HepG2 (cell line): ENCODE data around the gene TEKT3. TPM values are rescaled to one million over a fixed set of nuclear protein-coding genes. Genes with fewer than 3 reads are reported as not detected.
A peak's percentile ranks its signal among the peaks of the same experiment; 100 is the strongest.

Source experiments
- ATAC-seq: fragments of 200-7000 bp; cut with Tn5 transposase; 3 replicates; pipeline ENCODE4 v1.9.1; 2020; ENCODE audit warnings: mild to moderate bottlenecking, moderate library complexity
- BruUV-seq: library from RNA; stranded (reverse); fragments of 400-500 nt; replicated peaks from 2 replicates; lab custom pipeline; 2021; lab: Mats Ljungman, UMichigan
- CTCF ChIA-PET: fragments of 300-600 bp; formaldehyde crosslinking; extraction: SDS; loops from one replicate; lab custom pipeline; 2021; ENCODE audit warnings: low total read pairs, inconsistent platforms, low intra/inter-chr PET ratio; lab: Yijun Ruan, JAX
- POLR2A ChIA-PET: fragments of 350-600 bp; sonication (Branson Sonifier 250); formaldehyde crosslinking; loops from one replicate; lab custom pipeline; 2020; ENCODE audit warnings: antibody characterized with exemption, inconsistent platforms; lab: Yijun Ruan, JAX
- DNase-seq: peaks from one replicate; pipeline ENCODE4 v3.0.0-alpha.2; 2015; ENCODE audit warnings: low spot score
- FAIRE-seq: peaks from 3 replicates; lab custom pipeline; 2011; peaks lifted over from hg19 to GRCh38; lab: Jason Lieb, UNC
- H2AFZ ChIP-seq: one replicate; pipeline ENCODE4 v1.6.1; 2011; ENCODE audit warnings: low read length, inconsistent platforms
- H3K27ac ChIP-seq: fragments of 300-600 bp; 3 replicates; pipeline ENCODE4 v1.8.0; 2011; ENCODE audit warnings: mixed run types, mild to moderate bottlenecking, mixed read lengths, low read length, inconsistent platforms; ENCODE audit not compliant: insufficient read depth; ENCODE audit errors: extremely low read length
- H3K27me3 ChIP-seq, 2 experiments: fragments of 200-600 bp in 1 of 2; 2 replicates in 1 of 2; 3 replicates in 1 of 2; pipeline versions ENCODE4 v1.6.0 to v1.8.0; 2011; ENCODE audit warnings: low read length in 2 of 2, mild to moderate bottlenecking in 2 of 2, moderate library complexity in 2 of 2, inconsistent platforms in 1 of 2; ENCODE audit not compliant: insufficient read depth in 2 of 2, control insufficient read depth in 1 of 2
- H3K36me3 ChIP-seq, 2 experiments: fragments of 200-600 bp in 1 of 2; replicated peaks in 1 of 2; 2 replicates in 1 of 2; 3 replicates in 1 of 2; pipeline versions ENCODE4 v1.5.1 to v1.8.0; 2011; ENCODE audit warnings: low read length in 2 of 2, inconsistent platforms in 1 of 2; ENCODE audit not compliant: insufficient read depth in 2 of 2, control insufficient read depth in 1 of 2
- H3K4me1 ChIP-seq: 2 replicates; pipeline ENCODE4 v1.5.1; 2012; ENCODE audit warnings: low read length, inconsistent platforms; ENCODE audit not compliant: insufficient read depth
- H3K4me2 ChIP-seq: 2 replicates; pipeline ENCODE4 v1.6.0; 2011; ENCODE audit warnings: low read depth, low read length, inconsistent platforms
- H3K4me3 ChIP-seq, 3 experiments: fragments of 200-600 bp in 1 of 3; sonication (generic), shearing (Covaris generic) in 1 of 3; replicated peaks in 1 of 3; 2 replicates each; pipeline ENCODE4 v1.5.1; 2011 to 2016; ENCODE audit warnings: low read length in 3 of 3, inconsistent platforms in 2 of 3, low read depth in 2 of 3, mild to moderate bottlenecking in 2 of 3, control low read depth in 1 of 3, mixed read lengths in 1 of 3; ENCODE audit not compliant: insufficient read depth in 1 of 3
- H3K79me2 ChIP-seq: one replicate; pipeline ENCODE4 v1.6.1; 2011; ENCODE audit warnings: low read length, inconsistent platforms; ENCODE audit not compliant: insufficient read depth
- H3K9ac ChIP-seq: 2 replicates; pipeline ENCODE4 v1.6.0; 2011; ENCODE audit warnings: mild to moderate bottlenecking, low read depth, low read length, inconsistent platforms; ENCODE audit not compliant: insufficient read depth
- H3K9me3 ChIP-seq: 2 replicates; pipeline ENCODE4 v1.5.1; 2012; ENCODE audit warnings: mild to moderate bottlenecking, low read length
- H4K20me1 ChIP-seq: 2 replicates; pipeline ENCODE4 v1.6.0; 2011; ENCODE audit warnings: inconsistent platforms, mild to moderate bottlenecking, low read length, moderate library complexity; ENCODE audit not compliant: insufficient read depth
- ATF7 ChIP-seq, 2 experiments: fragments of 450-650 bp in 1 of 2; sonication (generic) in 1 of 2; formaldehyde crosslinking in 1 of 2; IDR thresholded peaks; 2 replicates each; pipeline versions ENCODE4 v1.4.0 to v1.6.1; 2016 to 2020; ENCODE audit warnings: antibody characterized with exemption in 1 of 2, mild to moderate bottlenecking in 1 of 2, missing genetic modification reagents in 1 of 2
- CREB3 ChIP-seq: sonication (generic); formaldehyde crosslinking; IDR thresholded peaks from 2 replicates; pipeline ENCODE4 v1.5.0; 2020; ENCODE audit warnings: missing genetic modification reagents
- DR1 ChIP-seq: sonication (generic); formaldehyde crosslinking; IDR thresholded peaks from 2 replicates; pipeline ENCODE4 v1.8.0; 2021; ENCODE audit warnings: mild to moderate bottlenecking, missing genetic modification reagents, inconsistent platforms
- EZH2 ChIP-seq: conservative IDR thresholded peaks from 2 replicates; pipeline ENCODE4 v1.6.1; 2012; ENCODE audit warnings: mild to moderate bottlenecking, low read depth, low read length, moderate library complexity
- HDAC1 ChIP-seq: sonication (generic); formaldehyde crosslinking; IDR thresholded peaks from 2 replicates; pipeline ENCODE4 v1.5.1; 2020; ENCODE audit warnings: mild to moderate bottlenecking, missing genetic modification reagents
- IRF2 ChIP-seq: IDR thresholded peaks from 2 replicates; pipeline ENCODE4 v1.6.1; 2018; ENCODE audit warnings: missing genetic modification reagents, missing compliant biosample characterization
- MXI1 ChIP-seq: IDR thresholded peaks from 3 replicates; pipeline ENCODE4 v1.6.1; 2012; ENCODE audit warnings: low read depth, low read length, inconsistent platforms, borderline replicate concordance
- NR2F6 ChIP-seq, 2 experiments: IDR thresholded peaks; 2 replicates each; pipeline ENCODE4 v1.6.1; 2016; ENCODE audit warnings: antibody characterized with exemption in 1 of 2, mild to moderate bottlenecking in 1 of 2
- ZFP91 ChIP-seq: sonication (generic); formaldehyde crosslinking; IDR thresholded peaks from 2 replicates; pipeline ENCODE4 v1.9.0; 2022; ENCODE audit warnings: missing genetic modification reagents, mild to moderate bottlenecking, borderline replicate concordance
- ZNF205 ChIP-seq: IDR thresholded peaks from 2 replicates; pipeline ENCODE4 v1.6.1; 2018; ENCODE audit warnings: missing biosample characterization, missing genetic modification reagents
- ZNF432 ChIP-seq: sonication (generic); formaldehyde crosslinking; IDR thresholded peaks from 2 replicates; pipeline ENCODE4 v1.5.0; 2020; ENCODE audit warnings: missing genetic modification reagents, mild to moderate bottlenecking, borderline replicate concordance
- ZNF547 ChIP-seq: sonication (generic); formaldehyde crosslinking; IDR thresholded peaks from 2 replicates; pipeline ENCODE4 v1.5.1; 2020; ENCODE audit warnings: mild to moderate bottlenecking, missing genetic modification reagents
- ZNF569 ChIP-seq: sonication (generic); formaldehyde crosslinking; IDR thresholded peaks from 2 replicates; pipeline ENCODE4 v1.5.0; 2020; ENCODE audit warnings: mild to moderate bottlenecking, missing genetic modification reagents, moderate library complexity, borderline replicate concordance
- WGBS: methylation state at CpG from one replicate; pipeline ENCODE4 v1.1.6; 2017; ENCODE audit warnings: low lambda C conversion rate; 5-methylcytosine and 5-hydroxymethylcytosine counted together
- in situ Hi-C: cut with HindIII; loops from 2 replicates; pipeline ENCODE4 v1.10.0; 2017; ENCODE audit warnings: low pct_unique_long_range_greater_than_20kb; ENCODE audit not compliant: extremely low pct_ligation_motif_present
- intact Hi-C: fragments of 100-400 bp; cut with micrococcal nuclease; formaldehyde crosslinking; loops from one replicate; pipeline ENCODE4 v1.10.0; 2022; ENCODE audit not compliant: unreplicated experiment
- polyA plus RNA-seq, 8 experiments: library from polyadenylated mRNA; depleted of rRNA in 3 of 8; stranded (reverse) in 7 of 8; unstranded in 1 of 8; fragments of >200 nt; fragmentation: Illumina TruSeq in 4 of 8; extraction: Trizol in 4 of 8; gene quantifications; 2 replicates each; pipeline versions ENCODE4 v1.2.1 to v1.2.3, GENCODE V29; 2011 to 2016; ENCODE audit warnings: low read depth in 4 of 8, missing spikeins in 1 of 8, mixed read lengths in 1 of 8; ENCODE audit not compliant: insufficient read depth in 1 of 8
- total RNA-seq, 5 experiments: library from RNA; depleted of rRNA; stranded (reverse); fragments of >200 nt; fragmentation: Illumina TruSeq; extraction: Trizol; gene quantifications; 2 replicates each; pipeline ENCODE4 v1.2.3, GENCODE V29; 2016; ENCODE audit warnings: low read depth in 1 of 5

Gene TEKT3
- total and polyA plus RNA-seq, 2 of the 13 experiments (the other 11 are each of a cell fraction or from before 2014, with no cell fraction given), result 0.58 to 0.82 TPM

GRCh38 chr17:15261802-15262290, 79.6 kb downstream of the TEKT3 start:
- no peaks in the 10 kb centered on the region for H3K36me3 ChIP-seq
- H3K27ac ChIP-seq, result no peak overlapping the region
- H3K9ac ChIP-seq, result no peak overlapping the region
- intact Hi-C loops, result loop anchor here (5.0 to 10.0 kb wide), 4 partner anchors 113 to 735 kb away; partner anchors contain the start of genes TTC19 and ZSWIM7
- DNase-seq (no peak), FAIRE-seq (no peak), ATAC-seq (no peak)
- POLR2A ChIA-PET, result interaction anchor here (0.9 kb wide), 1 partner anchor 241 kb away, joined by 4 read pairs; no protein-coding TSS in a partner anchor
- H3K4me3 ChIP-seq, result peak overlapping the region in 2 of 3 experiments; percentile 60 to 81; a peak in 3 of 6 replicates
- H3K79me2 ChIP-seq, result no peaks in the 10 kb centered on the region
- in situ Hi-C loops, result loop anchor here (5.0 kb wide), 1 partner anchor 240 kb away; no protein-coding TSS in a partner anchor
- 13% methylated on average over 3 of the region's 9 CpGs for WGBS
- no TSS peak for BruUV-seq
- no peaks in the 10 kb centered on the region for H4K20me1 ChIP-seq
- H3K27me3 ChIP-seq, result peaks cover 14 to 53% of the 10 kb centered on the region in 2 experiments
- H2AFZ ChIP-seq, result no peak overlapping the region
- CTCF ChIA-PET, result interaction anchor here (2.4 to 2.5 kb wide), 2 partner anchors 184 to 241 kb away, joined by 7 to 28 read pairs; no protein-coding TSS in a partner anchor
- TF ChIP-seq EZH2 (peak; percentile 49; the same call in 1 of the 2 replicates), CREB3 (CRISPR knock-in tag) (no peak)
- H3K4me2 ChIP-seq, result peak overlapping the region; percentile 100
- no peaks in the 10 kb centered on the region for H3K9me3 ChIP-seq
- H3K4me1 ChIP-seq, result peaks cover 52% of the 10 kb centered on the region

- H3K9me3 ChIP-seq, result no peaks in the 10 kb centered on the region
- peaks cover 14 to 48% of the 10 kb centered on the region in 2 experiments for H3K27me3 ChIP-seq
- H4K20me1 ChIP-seq, result no peaks in the 10 kb centered on the region
- FAIRE-seq (no peak), DNase-seq (peak; percentile 27), ATAC-seq (peak; percentile 84)
- ChIA-PET CTCF (interaction anchor here (2.4 to 2.5 kb wide), 2 partner anchors 185 to 241 kb away, joined by 7 to 28 read pairs; no protein-coding TSS in a partner anchor), POLR2A (interaction anchor here (0.9 kb wide), 1 partner anchor 242 kb away, joined by 4 read pairs; no protein-coding TSS in a partner anchor)
- no peak overlapping the region for H3K27ac ChIP-seq
- H3K4me1 ChIP-seq, result peaks cover 54% of the 10 kb centered on the region
- intact Hi-C loops (loop anchor here (5.0 to 10.0 kb wide), 4 partner anchors 113 to 736 kb away; partner anchors contain the start of genes TTC19 and ZSWIM7), in situ Hi-C loops (loop anchor here (5.0 kb wide), 1 partner anchor 241 kb away; no protein-coding TSS in a partner anchor)
- no peak overlapping the region for H3K9ac ChIP-seq
- no TSS peak for BruUV-seq
- peak overlapping the region; percentile 74 for H2AFZ ChIP-seq
- WGBS, result 5% methylated on average over 23 of the region's 32 CpGs
- H3K4me3 ChIP-seq, result peak overlapping the region; percentile 56 to 81 (median 60)
- H3K36me3 ChIP-seq, result no peaks in the 10 kb centered on the region
- peak overlapping the region; percentile 100 for H3K4me2 ChIP-seq
- no peaks in the 10 kb centered on the region for H3K79me2 ChIP-seq
- TF ChIP-seq MXI1 (no peak), ZNF569 (CRISPR knock-in tag) (no peak), ZFP91 (CRISPR knock-in tag) (peak; percentile 7; the same call in 1 of the 2 replicates), ZNF547 (CRISPR knock-in tag) (no peak), ATF7 (IDR thresholded peaks at IDR 0.05) (no peak), ATF7 (CRISPR knock-in tag; IDR thresholded peaks at IDR 0.05) (no peak), ZNF432 (CRISPR knock-in tag) (no peak), NR2F6 (IDR thresholded peaks at IDR 0.05) (no peak), NR2F6 (CRISPR knock-in tag; IDR thresholded peaks at IDR 0.05) (0 out of 2 replicates have a peak, but pooled peaks have one; percentile 22), IRF2 (CRISPR knock-in tag) (no peak), ZNF205 (CRISPR knock-in tag) (0 out of 2 replicates have a peak, but pooled peaks have one; percentile 1), HDAC1 (CRISPR knock-in tag) (0 out of 2 replicates have a peak, but pooled peaks have one; percentile 28), DR1 (0 out of 2 replicates have a peak, but pooled peaks have one; percentile 5)
These were observed 80.1 kb downstream of the TEKT3 start for GRCh38 chr17:15261258-15261801.
